ENCODE results near the gene MUC20.
A peak's percentile ranks its signal among the peaks of the same experiment; 100 is the strongest.
"Not testable (repeated sequence)": the region's sequence is repeated elsewhere in the genome, so short reads cannot be mapped to it uniquely, and the experiment has no call there.

MUC20 gene

DNA sequence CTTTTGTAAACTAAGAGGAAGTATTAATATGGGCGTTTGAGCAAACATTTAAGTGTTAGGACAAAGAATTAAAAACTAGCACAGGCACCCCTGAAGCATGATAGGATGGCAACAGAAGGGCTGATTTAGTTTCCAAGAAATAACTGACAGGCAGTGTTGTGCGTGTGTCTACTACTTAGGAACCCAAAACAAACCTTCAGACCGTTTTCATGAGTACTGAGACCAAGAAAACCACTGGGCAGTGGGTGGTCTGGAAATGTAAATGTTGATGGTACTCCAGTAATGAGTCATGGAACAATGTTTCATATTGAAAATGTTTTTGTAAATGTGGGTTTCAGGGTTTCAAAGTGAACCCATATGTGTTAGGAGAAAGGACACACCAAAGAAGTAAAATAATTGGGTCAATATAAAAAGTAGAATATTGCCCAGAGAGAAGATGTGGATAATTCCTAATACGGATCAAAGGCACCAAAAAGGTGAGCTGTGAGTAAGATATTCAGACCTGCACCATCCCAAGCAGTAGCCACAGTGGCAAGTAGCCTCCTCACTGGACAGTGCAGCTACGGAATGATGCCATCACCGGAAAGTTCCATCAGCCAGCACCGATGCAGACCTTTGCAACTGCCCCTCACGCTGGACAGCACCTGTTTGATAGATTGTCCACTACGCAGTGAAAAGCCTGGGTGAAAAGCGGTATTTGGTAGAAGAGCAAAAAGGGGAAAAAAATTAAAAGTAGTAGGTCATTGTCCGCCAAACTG lies 29.0 kb upstream of the MUC20 start:
- not testable (repeated sequence) for DNase-seq (ENCODE audit: low read depth); H3K4me3 ChIP-seq (ENCODE audit: low read depth, low read length)

DNA sequence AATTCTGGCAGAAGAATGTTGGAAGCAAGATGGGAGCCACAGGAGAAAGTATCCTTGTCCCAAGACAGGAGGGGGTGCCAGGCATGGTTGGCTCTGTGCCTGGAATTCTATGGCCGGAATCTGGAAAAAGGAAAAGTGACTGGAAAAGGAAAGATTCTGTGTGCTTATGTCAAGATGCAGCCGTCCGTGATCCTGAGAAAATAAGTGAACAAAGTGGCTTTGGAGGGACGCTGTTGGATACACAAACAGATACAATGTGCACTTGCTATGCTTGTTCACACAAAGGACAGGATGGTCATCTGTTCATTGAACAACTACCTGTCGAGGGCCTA lies 28.5 kb upstream of the MUC20 start:
- DNase-seq (ENCODE audit: low read depth), result no peak
- H3K4me3 ChIP-seq (ENCODE audit: low read depth, low read length), result no peak overlapping the region

DNA sequence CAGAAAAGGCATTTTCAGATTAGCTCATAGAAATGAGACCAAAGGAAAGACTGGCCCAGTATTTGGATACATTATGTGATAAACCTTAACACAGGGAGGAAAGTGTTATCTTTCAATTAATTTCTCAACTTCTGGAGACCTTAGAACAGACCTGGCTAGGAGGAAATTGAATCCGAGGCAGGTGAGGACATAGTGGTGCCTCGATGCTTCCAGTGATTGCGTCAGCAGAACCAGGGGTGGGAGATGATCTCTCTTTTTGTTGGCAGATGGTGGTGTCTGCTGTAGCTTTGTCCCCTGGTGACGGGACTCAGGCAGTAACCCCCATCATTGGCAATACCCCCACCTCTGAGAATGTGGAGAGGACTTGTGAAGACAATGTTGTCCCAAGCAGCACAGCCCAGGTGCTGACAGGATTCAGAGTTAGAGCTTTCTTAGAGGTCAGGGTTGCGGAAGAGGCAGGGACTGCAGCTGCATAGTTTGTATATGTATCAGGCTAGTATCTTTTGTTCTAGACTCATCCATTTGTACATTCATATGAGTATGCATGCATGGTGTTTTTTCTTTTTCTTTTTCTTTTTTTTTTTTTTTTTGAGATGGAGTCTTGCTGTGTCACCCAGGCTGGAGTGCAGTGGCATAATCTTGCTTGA lies 27.9 kb upstream of the MUC20 start:
- H3K4me3 ChIP-seq (ENCODE audit: low read depth, low read length), result no peak overlapping the region
- DNase-seq (ENCODE audit: low read depth), result no peak

DNA sequence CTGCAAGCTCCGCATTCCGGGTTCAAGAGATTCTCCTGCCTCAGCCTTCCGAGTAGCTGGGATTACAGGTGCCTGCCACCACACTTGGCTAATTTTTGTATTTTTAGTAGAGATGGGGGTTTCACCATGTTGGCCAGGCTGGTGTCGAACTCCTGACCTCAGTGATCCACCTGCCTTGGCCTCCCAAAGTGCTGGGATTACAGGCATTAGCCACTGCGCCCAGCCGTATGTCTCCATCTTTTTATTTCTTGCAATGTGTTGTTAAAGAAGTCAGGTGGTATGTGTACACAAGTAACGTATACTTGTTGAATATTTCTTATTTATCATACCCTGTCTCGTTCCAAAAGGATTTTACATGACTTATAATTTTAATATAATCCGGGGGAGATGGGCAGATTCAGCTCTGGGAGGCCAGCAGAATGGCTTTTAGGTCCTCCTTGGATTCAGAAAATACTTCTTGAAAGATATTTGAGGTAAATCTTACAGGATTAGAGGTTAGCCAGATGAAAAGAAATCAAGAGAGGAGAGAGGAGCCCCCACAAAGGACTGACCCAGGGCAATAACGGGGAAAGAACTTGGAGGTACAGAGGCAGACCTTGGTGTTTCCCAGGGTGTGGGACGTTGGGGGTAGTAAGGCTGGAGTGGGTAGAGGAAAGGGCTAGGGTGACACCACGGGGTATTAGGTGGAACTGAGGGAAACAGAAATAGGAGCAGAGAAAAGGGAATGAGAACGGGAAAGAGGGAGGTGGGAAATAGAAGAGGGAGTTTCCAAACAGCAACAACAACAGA lies 27.2 kb upstream of the MUC20 start:
- no peak for DNase-seq (ENCODE audit: low read depth)

DNA sequence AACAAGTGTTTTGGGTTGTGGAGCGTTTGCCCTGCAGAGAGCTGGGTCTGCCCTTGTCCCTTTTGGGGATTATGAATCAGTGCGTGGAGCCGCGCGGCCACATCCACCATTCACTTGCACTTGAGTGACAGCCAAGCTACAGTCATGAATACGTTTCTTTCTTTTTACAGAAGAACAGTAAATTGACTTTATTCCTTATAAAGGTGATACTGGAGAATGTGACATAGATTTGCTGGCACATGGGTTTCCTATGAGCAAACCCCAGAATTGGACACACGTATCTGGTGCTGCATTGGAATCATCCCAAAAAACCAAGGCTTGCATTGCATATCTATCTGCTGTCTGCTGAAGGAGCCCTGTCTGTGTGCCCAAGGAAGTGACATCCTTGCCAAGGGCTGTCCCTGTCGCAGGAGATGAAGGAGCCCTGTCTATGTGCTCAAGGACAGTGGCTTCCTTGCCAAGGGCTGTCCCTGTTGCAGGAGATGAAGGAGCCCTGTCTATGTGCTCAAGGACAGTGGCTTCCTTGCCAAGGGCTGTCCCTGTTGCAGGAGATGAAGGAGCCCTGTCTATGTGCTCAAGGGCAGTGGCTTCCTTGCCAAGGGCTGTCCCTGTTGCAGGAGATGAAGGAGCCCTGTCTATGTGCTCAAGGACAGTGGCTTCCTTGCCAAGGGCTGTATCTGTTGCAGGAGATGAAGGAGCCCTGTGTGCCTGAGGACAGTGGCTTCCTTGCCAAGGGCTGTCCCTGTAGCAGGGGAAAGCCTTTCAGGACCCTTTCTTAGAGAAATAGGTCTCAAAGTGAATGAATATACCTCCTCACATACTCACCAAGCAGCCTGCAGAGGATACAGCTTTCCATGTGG lies 26.3 kb upstream of the MUC20 start:
- H3K4me3 ChIP-seq (ENCODE audit: low read depth, low read length); DNase-seq (ENCODE audit: low read depth): not testable (repeated sequence)

More for the DNA sequence above, 27.2 kb upstream of the MUC20 start:
- no peak overlapping the region for H3K4me3 ChIP-seq (ENCODE audit: low read depth, low read length)

DNA sequence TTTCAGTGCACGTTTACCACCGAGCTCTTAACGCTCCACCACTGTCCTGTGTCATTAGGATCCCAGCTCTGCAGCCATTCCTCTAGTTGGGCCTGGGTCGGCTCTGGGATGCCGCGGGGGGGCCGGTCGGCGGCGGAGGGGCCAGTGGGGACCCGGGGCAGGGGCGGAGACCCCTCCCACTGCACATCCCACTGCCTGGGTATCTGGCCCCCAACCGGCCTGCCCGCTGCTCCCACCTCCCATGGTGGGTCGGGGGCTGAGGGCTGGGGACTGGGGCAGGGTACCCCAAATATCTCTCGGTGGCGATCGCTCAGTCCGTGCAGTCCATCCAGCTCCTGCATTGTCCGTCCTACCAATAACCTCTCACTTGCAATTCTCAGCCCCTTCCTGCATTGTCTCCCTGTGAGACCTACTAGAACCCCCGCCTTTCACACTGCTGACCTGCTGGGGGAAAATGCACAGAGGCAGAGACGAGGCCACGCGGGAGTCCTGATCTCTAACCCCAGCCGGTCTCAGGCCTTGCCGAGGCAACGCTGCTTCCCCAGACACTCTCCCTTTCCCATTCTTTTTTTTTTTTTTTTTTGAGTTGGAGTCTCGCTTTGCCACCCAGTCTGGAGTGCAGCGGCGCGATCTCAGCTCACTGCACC lies 24.0 kb upstream of the MUC20 start:
- no peak overlapping the region for H3K4me3 ChIP-seq (ENCODE audit: low read depth, low read length)
- DNase-seq (ENCODE audit: low read depth), result no peak

DNA sequence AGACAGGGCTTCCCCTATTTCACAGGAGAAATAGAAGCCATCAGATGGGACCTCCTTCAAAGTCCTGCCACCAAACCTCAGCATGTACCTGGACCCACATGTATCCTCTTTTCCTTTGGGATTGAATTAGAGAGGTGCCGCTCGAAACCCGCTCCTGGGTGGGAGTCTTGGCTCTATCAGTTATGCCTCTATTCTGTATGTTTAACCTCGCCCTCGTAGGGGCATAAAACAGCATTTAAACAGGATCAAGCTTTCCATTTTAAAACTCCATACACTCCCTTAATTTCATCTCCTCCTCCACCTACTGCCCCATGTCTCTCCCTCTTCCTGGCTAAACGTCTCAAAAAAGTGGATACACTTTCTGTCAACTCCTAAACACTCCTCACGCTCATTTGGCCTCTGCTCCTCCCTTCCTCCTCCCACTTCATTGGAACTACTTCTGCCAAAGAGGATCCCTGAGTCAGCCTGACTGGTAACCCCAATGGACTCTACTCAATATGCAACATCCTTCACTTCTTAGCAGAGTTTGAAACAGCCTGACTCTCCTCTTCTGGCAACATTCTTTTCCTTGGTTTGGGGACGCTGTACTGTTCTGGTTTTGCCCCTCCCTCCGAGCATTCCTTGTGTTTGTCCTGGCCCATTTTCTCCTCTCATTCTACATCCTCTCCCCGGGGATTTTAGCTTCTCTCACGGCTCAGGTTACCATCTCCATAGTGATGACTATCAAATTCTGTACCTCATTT lies 23.0 kb upstream of the MUC20 start:
- DNase-seq (ENCODE audit: low read depth), result peak; percentile 95
- H3K4me3 ChIP-seq (ENCODE audit: low read depth, low read length), result no peak overlapping the region

DNA sequence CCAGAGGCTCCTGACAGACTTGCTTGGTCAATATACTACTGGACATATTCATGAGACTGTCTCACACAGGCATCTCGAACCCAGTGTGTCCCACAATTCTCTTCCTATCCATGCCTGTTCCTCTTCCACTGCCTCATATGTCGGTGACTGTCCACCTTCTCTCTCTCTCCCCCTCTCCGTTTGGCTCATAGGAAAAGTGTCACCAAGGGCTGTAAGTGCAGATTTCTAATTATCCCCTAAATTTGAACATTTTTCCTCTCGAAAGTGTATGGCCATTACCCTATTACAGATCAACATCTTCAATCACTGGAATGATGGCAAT lies 22.5 kb upstream of the MUC20 start:
- no peak for DNase-seq (ENCODE audit: low read depth)
- no peak overlapping the region for H3K4me3 ChIP-seq (ENCODE audit: low read depth, low read length)

DNA sequence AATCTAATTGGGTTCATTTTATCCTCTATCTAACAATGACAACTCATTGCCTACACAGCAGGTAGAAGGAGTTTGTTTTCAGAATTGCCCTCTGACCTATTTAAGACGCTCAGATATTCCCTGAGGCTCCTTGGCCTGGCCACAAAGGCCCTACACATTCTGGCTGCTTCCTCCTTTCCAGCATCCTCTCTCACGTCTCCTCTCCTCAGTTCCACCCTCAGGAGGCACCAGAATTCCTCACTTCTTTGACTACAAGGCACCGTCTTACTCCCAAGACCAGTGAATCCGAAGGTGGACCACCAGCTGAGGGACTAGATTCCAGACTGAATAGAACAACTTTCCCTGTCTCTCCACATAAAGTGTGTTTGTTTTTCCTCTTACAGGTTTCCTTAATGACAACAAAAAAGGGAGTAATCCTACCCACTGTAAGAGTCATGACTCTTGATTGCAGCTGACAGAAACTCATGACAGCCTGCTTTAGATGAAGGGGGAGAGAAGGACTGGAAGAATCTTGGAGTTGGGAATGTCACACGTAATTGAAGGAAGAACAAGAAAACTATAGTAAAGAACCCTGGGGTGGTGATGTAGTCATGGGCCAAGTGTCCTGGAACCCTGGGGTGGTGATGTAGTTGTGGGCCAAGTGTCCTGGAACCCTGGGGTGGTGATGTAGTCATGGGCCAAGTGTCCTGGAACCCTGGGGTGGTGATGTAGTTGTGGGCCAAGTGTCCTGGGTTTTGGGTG lies 22.0 kb upstream of the MUC20 start:
- no peak overlapping the region for H3K4me3 ChIP-seq (ENCODE audit: low read depth, low read length)
- DNase-seq (ENCODE audit: low read depth), result no peak

DNA sequence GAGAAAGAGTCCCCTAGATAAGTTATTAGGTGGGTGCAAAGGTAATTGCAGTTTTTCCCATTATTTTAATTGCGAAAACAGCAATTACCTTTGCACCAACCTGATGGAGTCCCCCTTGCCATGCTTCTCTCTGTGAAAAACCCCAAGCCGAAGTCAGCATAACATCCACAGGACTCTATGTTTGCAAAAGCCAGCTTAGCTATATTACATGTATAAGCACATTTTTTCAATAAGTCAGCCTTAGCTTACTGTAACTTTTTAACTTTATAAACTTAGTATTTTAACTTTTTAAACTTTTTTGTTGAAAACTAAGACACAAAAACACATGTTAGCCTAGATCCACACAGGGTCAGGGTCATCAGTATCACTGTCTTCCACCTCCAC lies 21.4 kb upstream of the MUC20 start:
- no peak for DNase-seq (ENCODE audit: low read depth)

DNA sequence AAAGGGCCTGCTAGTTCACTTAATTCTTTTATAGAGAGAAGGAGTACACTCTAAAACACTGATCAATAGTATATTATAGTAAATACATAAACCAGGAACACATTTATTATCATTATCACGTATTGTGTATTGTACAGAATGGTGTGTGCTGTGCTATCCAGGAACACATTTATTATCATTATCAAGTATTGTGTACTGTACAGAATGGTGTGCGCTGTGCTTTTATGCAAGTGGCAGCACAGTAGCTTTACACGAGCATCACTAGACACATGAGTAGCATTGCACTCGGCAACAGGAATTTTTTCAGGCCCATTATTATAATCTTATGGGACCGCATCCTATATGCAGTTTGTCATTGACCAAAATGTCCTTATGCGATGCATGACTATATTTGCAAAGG lies 20.9 kb upstream of the MUC20 start:
- DNase-seq (ENCODE audit: low read depth), result no peak
- H3K4me3 ChIP-seq (ENCODE audit: low read depth, low read length), result no peak overlapping the region

More for the DNA sequence above, 21.4 kb upstream of the MUC20 start:
- no peak overlapping the region for H3K4me3 ChIP-seq (ENCODE audit: low read depth, low read length)

DNA sequence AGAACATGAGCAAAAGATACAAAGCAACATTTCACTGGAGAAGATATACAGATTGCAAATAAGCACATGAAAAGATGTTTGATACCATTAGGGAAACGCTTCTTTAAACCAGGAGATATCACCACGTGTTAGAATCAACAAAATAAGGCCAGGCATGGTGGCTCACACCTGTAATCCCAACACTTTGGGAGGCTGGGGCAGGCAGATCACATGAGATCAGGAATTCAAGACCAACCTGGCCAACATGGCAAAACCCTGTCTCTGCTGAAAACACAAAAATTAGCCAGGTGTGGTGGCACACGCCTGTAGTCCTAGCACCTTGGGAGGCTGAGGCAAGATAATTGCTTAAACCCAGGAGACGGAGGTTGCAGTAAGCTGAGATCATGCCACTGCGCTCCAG lies 20.5 kb upstream of the MUC20 start:
- no peak for DNase-seq (ENCODE audit: low read depth)
- no peak overlapping the region for H3K4me3 ChIP-seq (ENCODE audit: low read depth, low read length)

DNA sequence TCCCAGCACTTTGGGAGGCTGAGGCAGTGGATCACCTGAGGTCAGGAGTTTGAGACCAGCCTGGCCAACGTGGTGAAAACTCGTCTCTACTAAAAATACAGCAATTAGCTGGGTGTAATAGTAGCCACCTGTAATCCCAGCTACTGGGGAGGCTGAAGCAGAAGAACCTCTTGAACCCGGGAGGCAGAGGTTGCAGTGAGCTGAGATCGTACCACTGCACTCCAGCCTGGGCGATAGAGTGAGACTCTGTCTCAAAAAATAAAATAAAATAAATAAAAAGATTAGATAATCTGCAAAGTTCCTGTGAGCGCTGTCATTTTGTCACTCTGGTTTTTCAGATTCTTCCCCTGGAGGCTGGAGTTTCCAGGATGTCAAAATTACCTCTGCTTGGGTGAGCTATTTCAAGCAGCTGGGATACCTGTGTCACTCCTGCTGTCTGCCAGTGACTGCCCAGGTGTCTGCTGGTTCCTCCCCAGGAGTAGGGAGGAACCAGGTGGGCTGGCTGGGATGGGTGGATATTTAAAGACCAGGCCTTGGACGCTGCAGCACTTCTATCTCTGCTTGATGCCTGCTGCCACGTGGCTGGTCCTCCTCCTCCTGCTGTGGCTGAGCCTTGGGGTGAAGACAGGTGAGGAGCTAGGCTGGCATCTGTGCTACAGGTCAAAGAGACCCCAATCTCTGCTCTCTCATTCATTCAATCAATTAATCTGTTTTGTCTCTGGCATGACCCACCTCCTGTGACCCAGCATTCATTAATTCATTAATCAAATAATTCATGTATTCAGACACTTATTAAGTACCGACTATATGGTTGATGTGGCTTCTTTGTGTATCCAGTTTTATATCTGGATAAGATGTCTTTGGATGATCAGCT lies 19.5 kb upstream of the MUC20 start:
- no peak overlapping the region for H3K4me3 ChIP-seq (ENCODE audit: low read depth, low read length)
- no peak for DNase-seq (ENCODE audit: low read depth)

DNA sequence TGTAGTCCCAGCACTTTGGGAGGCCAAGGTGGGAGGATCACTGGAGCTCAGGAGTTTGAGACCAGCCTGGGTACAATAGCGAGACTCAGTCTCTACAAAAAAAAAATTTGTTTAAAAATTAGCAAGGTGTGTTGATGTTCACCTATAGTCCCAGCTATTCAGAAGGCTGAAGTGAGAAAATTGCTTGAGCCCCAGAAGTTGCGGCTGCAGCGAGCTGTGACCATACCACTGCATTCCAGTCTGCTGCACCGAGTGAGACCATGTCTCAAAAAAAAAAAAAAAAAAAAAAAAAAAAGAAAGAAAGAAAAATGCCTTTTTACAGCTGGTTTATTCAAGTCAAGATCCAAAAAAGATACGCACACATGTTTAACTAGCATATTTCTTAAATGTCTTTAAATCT lies 17.0 kb upstream of the MUC20 start:
- DNase-seq (ENCODE audit: low read depth), result no peak
- no peak overlapping the region for H3K4me3 ChIP-seq (ENCODE audit: low read depth, low read length)

DNA sequence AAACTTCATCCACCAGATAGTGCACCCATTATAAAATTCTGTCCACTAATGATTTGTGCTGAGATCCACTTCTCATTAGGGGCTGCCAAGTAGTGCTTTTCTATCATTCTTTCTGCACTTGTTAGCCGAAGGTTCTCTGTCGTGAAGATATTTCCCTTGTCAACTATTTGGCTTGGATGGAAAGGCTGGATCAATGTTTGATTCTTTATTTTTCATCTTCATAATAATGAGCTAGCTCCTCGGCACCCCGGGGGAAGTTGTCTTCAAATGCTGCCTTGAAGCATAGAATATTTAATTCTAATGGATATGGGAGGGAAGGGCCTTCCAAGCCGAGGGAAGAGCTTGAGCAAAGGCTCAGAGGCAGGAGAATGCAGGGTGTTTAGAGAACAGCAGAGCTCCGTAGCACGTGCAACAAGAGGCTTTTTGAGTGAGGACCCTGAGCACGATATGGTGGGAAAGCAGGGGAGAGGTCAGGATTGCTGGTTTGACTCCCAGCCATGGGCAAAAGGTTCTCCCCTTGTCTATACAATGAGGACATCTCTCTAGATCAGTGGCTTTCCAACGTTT lies 16.3 kb upstream of the MUC20 start:
- no peak overlapping the region for H3K4me3 ChIP-seq (ENCODE audit: low read depth, low read length)
- DNase-seq (ENCODE audit: low read depth), result no peak

DNA sequence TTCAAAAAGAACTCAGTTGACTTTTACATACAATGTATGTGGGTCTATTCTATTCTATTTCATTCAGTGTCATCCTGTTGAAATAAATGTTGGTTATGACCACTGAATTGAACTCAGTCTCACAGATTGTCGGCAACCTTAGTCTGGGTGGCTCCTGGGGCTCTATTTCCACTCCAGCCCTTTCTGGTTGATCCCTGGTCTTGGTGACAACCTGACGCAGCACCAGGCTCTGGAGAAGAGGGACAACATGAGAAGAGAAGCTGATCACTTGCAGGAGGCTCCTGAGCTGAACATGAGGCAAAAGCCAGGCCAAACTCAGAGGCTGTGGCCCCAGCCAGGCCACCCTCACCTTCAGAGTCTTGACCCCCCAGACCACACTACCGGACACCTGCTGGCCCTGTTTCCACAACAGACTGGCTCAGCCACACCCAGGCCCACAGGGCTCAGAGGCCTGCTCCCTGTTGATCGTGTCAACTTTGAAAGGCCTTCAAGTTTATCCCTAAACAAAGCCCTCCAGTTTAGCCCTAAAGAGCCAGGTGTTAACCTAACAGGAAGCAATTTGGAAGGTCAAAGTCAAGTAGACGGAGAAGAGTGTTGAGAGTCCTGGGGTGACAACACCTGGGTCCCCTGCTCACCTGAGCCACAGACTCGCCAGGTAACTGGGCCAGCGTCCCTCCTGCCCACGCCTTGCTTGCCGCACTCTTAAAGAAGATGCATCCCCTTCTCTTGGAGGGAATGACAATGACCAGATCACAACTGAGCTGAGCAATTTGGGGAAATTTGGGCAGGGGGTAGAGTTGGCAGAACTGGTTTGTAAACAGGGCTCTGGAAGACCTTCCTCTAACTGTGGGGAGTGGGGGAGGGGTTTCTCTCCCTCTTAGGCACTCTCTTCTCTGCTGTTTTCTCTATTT lies 15.4 kb upstream of the MUC20 start:
- no peak overlapping the region for H3K4me3 ChIP-seq (ENCODE audit: low read depth, low read length)
- DNase-seq (ENCODE audit: low read depth), result no peak

Data from skeletal muscle cell (primary cell).